Ammon's horn (tissue), 1 donor: ENCODE data around the gene RPS6KA5.
A peak's percentile ranks its signal among the peaks of the same experiment; 100 is the strongest.
"Not testable (repeated sequence)": the region's sequence is repeated elsewhere in the genome, so short reads cannot be mapped to it uniquely, and the experiment has no call there.

Source experiments
- DNase-seq: peaks from one replicate; pipeline ENCODE4 v3.0.0-alpha.2; 2016; ENCODE audit warnings: low spot score

RPS6KA5 gene

GRCh38 chr14:90831821-90832220, 228.6 kb downstream of the RPS6KA5 start:
- no peak for DNase-seq

- DNase-seq = no peak
These were observed 229.3 kb downstream of the RPS6KA5 start for GRCh38 chr14:90830931-90831701.

GRCh38 chr14:90829677-90830076, 230.8 kb downstream of the RPS6KA5 start:
- DNase-seq = no peak

- peak; percentile 40 for DNase-seq
These were observed 231.6 kb downstream of the RPS6KA5 start for GRCh38 chr14:90828642-90829487.

GRCh38 chr14:90827919-90828610, 232.4 kb downstream of the RPS6KA5 start:
- peak; percentile 97 for DNase-seq

- not testable (repeated sequence) for DNase-seq
These were observed 236.9 kb downstream of the RPS6KA5 start for GRCh38 chr14:90823542-90823941.

- DNase-seq = peak; percentile 51
These were observed 239.5 kb downstream of the RPS6KA5 start for GRCh38 chr14:90820958-90821357.

GRCh38 chr14:90819734-90820393, 240.6 kb downstream of the RPS6KA5 start:
- no peak for DNase-seq

GRCh38 chr14:90818715-90819114, 241.7 kb downstream of the RPS6KA5 start:
- DNase-seq = no peak

GRCh38 chr14:90816681-90817436, 243.6 kb downstream of the RPS6KA5 start:
- no peak for DNase-seq

GRCh38 chr14:90815822-90816662, 244.4 kb downstream of the RPS6KA5 start, which contains the start of gene TTC7B:
Gene TTC7B, minus strand, starts transcription at chr14:90816430. Its CDS starts 135 bp downstream, at chr14:90816295.
- DNase-seq = no peak

GRCh38 chr14:90815572-90815821, 244.9 kb downstream of the RPS6KA5 start:
- no peak for DNase-seq

- DNase-seq = no peak
These were observed 245.5 kb downstream of the RPS6KA5 start for GRCh38 chr14:90814806-90815571.

- DNase-seq = no peak
These were observed 247.0 kb downstream of the RPS6KA5 start for GRCh38 chr14:90813442-90813841.

GRCh38 chr14:90812109-90812508, 248.3 kb downstream of the RPS6KA5 start:
- no peak for DNase-seq

- DNase-seq = no peak
These were observed 248.8 kb downstream of the RPS6KA5 start for GRCh38 chr14:90811641-90812040.

- no peak for DNase-seq
These were observed 249.6 kb downstream of the RPS6KA5 start for GRCh38 chr14:90810806-90811205.

GRCh38 chr14:90809530-90810312, 250.7 kb downstream of the RPS6KA5 start:
- no peak for DNase-seq
